ENCODE measurements around the gene PDE4B. TPM values are rescaled to one million over a fixed set of nuclear protein-coding genes. Genes with fewer than 3 reads are reported as not detected.

Gene PDE4B
- total RNA-seq, 2 donors from 2014 or later: 60.3 to 78.5 TPM

DNA sequence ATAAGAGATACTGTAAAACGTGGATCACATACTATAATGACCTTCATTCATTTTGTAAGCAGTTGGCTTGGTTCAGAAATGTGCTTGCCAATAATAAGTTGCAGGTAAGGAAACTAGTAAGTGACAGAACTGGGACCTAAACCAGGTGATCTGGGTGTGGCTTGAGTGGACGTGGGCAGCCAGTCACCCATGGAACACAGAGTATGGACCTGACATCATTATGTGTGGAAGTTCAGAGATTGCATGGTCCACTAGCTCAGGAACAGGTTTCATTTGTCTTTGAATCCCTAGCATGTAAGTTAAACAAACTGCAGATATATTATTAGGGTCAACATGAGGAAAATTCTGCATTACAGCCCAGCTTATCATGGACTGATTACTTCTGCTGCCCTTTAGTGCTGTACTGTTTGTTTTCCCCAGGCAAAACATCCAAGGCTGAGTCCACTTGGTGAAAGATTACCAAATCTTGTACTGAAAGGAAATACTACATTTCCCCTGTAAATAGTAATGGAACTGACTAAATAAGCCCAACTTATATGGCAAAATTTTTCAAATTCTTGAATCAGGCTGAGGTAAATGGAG is 414.0 kb downstream of the PDE4B start:
- Mint-ChIP-seq H3K4me1 (peaks cover 5% of the 10 kb centered on the region), H3K9me3 (peaks cover 18% of the 10 kb centered on the region), H3K27me3 (no peaks in the 10 kb centered on the region), H3K4me3 (no peak overlapping the region), H3K27ac (no peak overlapping the region), H3K36me3 (ENCODE audit: low read depth) (no peaks in the 10 kb centered on the region)
- ATAC-seq (replicated peaks): no peak

DNA sequence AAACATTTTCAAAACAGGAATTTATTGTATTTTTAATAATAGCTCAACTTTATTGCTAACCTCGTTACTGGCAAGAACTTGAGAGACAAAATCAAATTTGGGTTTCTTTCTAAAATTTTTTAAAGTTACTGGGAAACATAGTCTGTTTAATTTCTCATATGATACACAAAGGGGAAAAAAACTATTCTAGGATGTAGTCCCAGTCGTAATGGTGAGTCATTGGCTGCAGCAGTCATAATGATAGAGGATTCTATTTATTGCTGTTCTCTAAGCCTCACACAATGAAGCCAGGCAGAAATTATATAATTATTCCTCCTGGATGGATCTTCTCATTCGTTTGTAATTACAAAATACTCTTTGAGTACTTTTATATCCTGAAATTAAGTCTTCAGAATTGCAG is 414.8 kb downstream of the PDE4B start:
- H3K36me3 Mint-ChIP-seq (ENCODE audit: low read depth): no peaks in the 10 kb centered on the region
- H3K27me3 Mint-ChIP-seq: no peaks in the 10 kb centered on the region
- peaks cover 18% of the 10 kb centered on the region for H3K9me3 Mint-ChIP-seq
- no peak for ATAC-seq (replicated peaks)
- H3K4me3 Mint-ChIP-seq: no peak overlapping the region
- H3K4me1 Mint-ChIP-seq: peaks cover 5% of the 10 kb centered on the region
- H3K27ac Mint-ChIP-seq: no peak overlapping the region

DNA sequence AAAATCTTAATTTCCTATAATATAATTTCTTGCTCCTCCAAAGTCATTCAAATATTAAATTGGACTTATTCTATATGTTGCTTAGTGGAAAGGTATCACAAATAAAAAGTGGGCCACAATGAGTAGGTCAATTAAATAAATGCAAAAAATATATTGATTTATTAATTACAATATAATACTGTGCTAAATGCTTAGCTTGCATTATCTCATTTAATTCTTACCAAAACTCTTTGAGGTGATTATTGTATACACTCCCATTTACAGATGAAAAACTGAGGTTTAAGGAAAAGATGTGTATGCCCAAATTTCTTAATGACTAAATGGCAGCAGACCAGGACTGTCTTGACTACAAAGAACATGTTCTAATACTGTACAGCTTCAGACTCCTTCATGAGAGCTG is 415.9 kb downstream of the PDE4B start:
- ATAC-seq (replicated peaks): no peak
- H3K36me3 Mint-ChIP-seq (ENCODE audit: low read depth): no peaks in the 10 kb centered on the region
- H3K27ac Mint-ChIP-seq: no peak overlapping the region
- no peaks in the 10 kb centered on the region for H3K27me3 Mint-ChIP-seq
- peaks cover 5% of the 10 kb centered on the region for H3K4me1 Mint-ChIP-seq
- peaks cover 14% of the 10 kb centered on the region for H3K9me3 Mint-ChIP-seq
- H3K4me3 Mint-ChIP-seq: no peak overlapping the region

GRCh38 chr1:66210635-66211244 is 418.0 kb downstream of the PDE4B start:
- ATAC-seq (replicated peaks): no peak
- Mint-ChIP-seq H3K4me3 (no peak overlapping the region), H3K9me3 (peaks cover 3% of the 10 kb centered on the region), H3K27ac (no peak overlapping the region), H3K36me3 (ENCODE audit: low read depth) (no peaks in the 10 kb centered on the region), H3K4me1 (peaks cover 12% of the 10 kb centered on the region), H3K27me3 (no peaks in the 10 kb centered on the region)

- Mint-ChIP-seq H3K4me3 (no peak overlapping the region), H3K27me3 (no peaks in the 10 kb centered on the region), H3K4me1 (peaks cover 12% of the 10 kb centered on the region), H3K36me3 (ENCODE audit: low read depth) (no peaks in the 10 kb centered on the region), H3K9me3 (no peaks in the 10 kb centered on the region), H3K27ac (no peak overlapping the region)
- no peak for ATAC-seq (replicated peaks)
Measured at GRCh38 chr1:66211521-66211920, 418.8 kb downstream of the PDE4B start.

DNA sequence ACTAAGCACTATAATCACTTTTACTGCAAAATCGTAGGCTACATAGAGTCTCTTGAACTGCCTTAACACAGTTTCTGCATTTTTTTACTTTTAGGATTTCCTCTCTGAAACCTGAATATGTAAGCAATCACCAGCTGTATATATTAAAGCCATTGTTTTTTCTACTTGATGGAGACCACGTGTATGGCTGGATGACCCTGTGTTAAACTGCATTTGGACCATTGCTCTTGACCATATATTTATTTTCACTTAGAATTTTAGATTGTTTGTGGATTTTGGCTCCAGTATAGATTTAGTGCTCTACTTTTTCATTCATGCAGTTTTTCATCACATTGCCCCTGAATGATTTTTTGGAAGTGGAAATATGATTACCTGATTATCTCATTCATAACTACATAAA is 420.8 kb downstream of the PDE4B start:
- Mint-ChIP-seq H3K9me3 (no peaks in the 10 kb centered on the region), H3K4me3 (no peak overlapping the region), H3K27ac (no peak overlapping the region), H3K36me3 (ENCODE audit: low read depth) (no peaks in the 10 kb centered on the region), H3K4me1 (peaks cover 12% of the 10 kb centered on the region), H3K27me3 (no peaks in the 10 kb centered on the region)
- no peak for ATAC-seq (replicated peaks)

DNA sequence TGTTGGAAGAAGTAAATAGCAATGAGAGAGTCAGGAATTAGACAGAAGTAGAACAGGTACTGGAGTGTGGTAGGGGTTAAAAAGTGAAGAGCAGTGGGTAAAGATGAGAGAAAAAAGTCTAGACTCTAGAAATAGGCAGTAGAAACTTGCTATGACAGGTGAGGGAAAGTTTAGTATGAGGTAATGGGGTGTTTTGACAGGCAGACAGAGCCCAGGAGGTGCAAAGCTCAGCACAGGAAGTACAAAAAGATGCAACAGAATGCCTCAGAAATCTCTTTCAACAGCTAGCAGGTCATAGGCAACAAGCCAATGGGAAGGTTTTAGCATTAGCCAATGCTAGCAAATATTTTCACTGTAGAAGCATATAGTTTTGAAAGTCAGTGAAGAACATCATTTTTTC is 422.2 kb downstream of the PDE4B start:
- H3K4me1 Mint-ChIP-seq: peaks cover 12% of the 10 kb centered on the region
- ATAC-seq (replicated peaks): peak; percentile 87
- H3K27me3 Mint-ChIP-seq: no peaks in the 10 kb centered on the region
- no peaks in the 10 kb centered on the region for H3K9me3 Mint-ChIP-seq
- no peak overlapping the region for H3K4me3 Mint-ChIP-seq
- no peaks in the 10 kb centered on the region for H3K36me3 Mint-ChIP-seq (ENCODE audit: low read depth)
- peak overlapping the region; percentile 18 for H3K27ac Mint-ChIP-seq

- no peak overlapping the region for H3K4me3 Mint-ChIP-seq
- peaks cover 12% of the 10 kb centered on the region for H3K4me1 Mint-ChIP-seq
- no peaks in the 10 kb centered on the region for H3K36me3 Mint-ChIP-seq (ENCODE audit: low read depth)
- no peaks in the 10 kb centered on the region for H3K9me3 Mint-ChIP-seq
- ATAC-seq (replicated peaks): no peak
- H3K27me3 Mint-ChIP-seq: no peaks in the 10 kb centered on the region
- no peak overlapping the region for H3K27ac Mint-ChIP-seq
Measured at GRCh38 chr1:66217021-66217420, 424.3 kb downstream of the PDE4B start.

- Mint-ChIP-seq H3K4me1 (peaks cover 12% of the 10 kb centered on the region), H3K27ac (no peak overlapping the region), H3K4me3 (no peak overlapping the region), H3K27me3 (no peaks in the 10 kb centered on the region), H3K36me3 (ENCODE audit: low read depth) (no peaks in the 10 kb centered on the region), H3K9me3 (no peaks in the 10 kb centered on the region)
- ATAC-seq (replicated peaks): no peak
Measured at GRCh38 chr1:66217561-66217960, 424.9 kb downstream of the PDE4B start.

GRCh38 chr1:66220477-66220876 is 427.8 kb downstream of the PDE4B start:
- Mint-ChIP-seq H3K4me1 (peaks cover 2% of the 10 kb centered on the region), H3K27ac (no peak overlapping the region), H3K9me3 (no peaks in the 10 kb centered on the region), H3K36me3 (ENCODE audit: low read depth) (no peaks in the 10 kb centered on the region), H3K4me3 (no peak overlapping the region), H3K27me3 (peaks cover 6% of the 10 kb centered on the region)
- ATAC-seq (replicated peaks): no peak

DNA sequence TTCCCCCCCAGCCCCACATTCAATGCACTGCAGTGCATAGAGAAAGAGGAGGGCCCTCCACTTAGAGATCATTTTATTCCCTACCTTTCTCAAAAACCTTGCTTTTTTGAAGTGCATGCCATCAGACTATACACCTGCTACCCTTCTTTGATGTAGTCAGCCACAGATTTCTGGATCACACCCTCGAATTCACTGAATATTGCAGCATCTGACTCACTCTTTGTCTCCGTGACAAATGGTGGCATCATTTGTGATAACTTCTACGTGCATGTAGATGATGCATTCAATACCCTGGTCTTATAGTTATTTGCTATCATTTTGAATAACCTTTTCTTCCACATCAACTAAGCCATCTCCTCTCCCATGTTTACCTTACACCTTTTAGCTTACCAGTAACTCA is 431.0 kb downstream of the PDE4B start:
- Mint-ChIP-seq H3K4me1 (no peaks in the 10 kb centered on the region), H3K9me3 (no peaks in the 10 kb centered on the region), H3K4me3 (no peak overlapping the region), H3K27ac (no peak overlapping the region), H3K27me3 (peaks cover 6% of the 10 kb centered on the region), H3K36me3 (ENCODE audit: low read depth) (no peaks in the 10 kb centered on the region)
- ATAC-seq (replicated peaks): peak; percentile 70

DNA sequence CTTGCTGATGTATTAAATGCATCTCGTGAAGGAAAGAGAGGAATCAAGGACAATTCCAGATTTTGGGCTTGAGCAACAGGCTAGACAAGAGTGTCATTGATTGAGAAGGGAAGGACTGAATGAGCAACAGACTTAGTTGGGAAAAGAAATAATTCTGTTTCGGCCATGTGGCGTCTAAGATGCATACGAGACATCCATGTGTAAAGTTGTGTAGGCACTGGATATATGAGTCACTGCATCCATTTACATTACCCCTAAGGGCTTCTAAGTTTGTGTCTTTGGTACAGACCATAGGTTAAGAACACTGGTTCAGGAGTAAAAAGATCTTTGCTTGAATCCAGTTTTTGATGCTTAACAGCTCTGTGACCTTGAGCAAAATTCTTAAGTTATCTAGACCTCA is 434.3 kb downstream of the PDE4B start:
- Mint-ChIP-seq H3K27me3 (peaks cover 6% of the 10 kb centered on the region), H3K4me1 (peaks cover 6% of the 10 kb centered on the region), H3K36me3 (ENCODE audit: low read depth) (no peaks in the 10 kb centered on the region), H3K4me3 (no peak overlapping the region), H3K27ac (no peak overlapping the region), H3K9me3 (no peaks in the 10 kb centered on the region)
- no peak for ATAC-seq (replicated peaks)

DNA sequence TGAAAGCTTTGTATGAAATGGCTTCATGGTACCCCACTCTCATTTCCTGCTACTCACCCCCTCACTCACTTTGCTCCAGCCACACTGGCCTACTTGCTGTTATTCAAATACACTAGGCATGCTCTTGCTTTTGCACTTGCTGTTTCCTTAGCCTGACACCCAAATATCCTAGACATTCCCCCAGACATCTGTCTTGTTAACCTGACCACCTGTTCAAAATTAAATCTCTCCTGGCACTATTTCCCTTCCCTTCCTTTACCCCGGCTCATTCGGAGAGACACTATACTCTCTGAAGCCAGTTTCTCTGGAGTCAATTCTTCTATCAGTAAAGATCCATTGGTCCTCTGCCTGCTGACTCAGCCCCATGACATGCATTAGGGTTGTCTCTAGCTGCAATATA is 435.3 kb downstream of the PDE4B start:
- no peak for ATAC-seq (replicated peaks)
- no peaks in the 10 kb centered on the region for H3K36me3 Mint-ChIP-seq (ENCODE audit: low read depth)
- H3K4me3 Mint-ChIP-seq: no peak overlapping the region

GRCh38 chr1:66231217-66231616 is 438.5 kb downstream of the PDE4B start:
- ATAC-seq (replicated peaks): peak; percentile 99

More for the DNA sequence above, 435.3 kb downstream of the PDE4B start:
- H3K27ac Mint-ChIP-seq: no peak overlapping the region
- H3K4me1 Mint-ChIP-seq: peaks cover 6% of the 10 kb centered on the region
- H3K9me3 Mint-ChIP-seq: no peaks in the 10 kb centered on the region
- peaks cover 6% of the 10 kb centered on the region for H3K27me3 Mint-ChIP-seq

DNA sequence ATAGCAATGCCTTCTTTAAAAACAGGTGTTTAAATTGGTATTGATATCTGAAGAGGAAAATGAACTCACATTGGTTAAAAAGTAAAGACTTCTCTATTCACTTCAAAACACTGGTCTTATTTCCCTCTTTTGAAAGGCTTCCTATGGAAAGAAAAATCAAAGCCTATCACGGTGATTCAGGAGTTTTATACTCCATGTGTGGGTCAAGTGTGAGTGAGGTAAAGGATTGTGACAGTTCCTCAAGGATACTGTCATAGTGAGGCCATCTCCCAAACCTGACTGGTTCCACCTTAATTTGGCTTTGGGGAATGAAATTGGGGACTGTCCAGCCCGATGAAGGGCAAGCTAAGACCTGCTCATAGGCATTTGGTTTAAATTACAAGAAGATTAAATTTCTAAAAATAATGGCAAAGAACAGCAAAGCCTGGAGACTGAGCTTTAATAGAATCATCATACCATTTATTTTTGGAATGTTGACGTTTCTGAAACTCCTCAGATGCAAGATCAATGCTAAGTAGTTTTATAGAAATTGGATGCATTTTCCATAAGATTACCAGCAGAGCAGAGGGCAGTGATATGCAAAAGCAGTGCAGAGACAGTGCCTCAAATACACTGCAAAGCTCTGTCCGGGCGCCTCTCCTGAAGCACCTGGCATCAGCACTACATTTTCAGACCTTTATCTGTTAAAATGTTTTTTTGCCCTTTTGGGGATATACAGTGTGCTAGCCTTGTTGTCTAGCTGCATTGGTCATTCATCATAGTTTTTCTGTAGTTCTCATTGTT is 439.2 kb downstream of the PDE4B start:
- Mint-ChIP-seq H3K4me1 (peaks cover 6% of the 10 kb centered on the region), H3K4me3 (peak overlapping the region; percentile 10), H3K27ac (peak overlapping the region; percentile 39), H3K27me3 (peaks cover 8% of the 10 kb centered on the region), H3K36me3 (ENCODE audit: low read depth) (no peaks in the 10 kb centered on the region), H3K9me3 (no peaks in the 10 kb centered on the region)
- no peak for ATAC-seq (replicated peaks)

More at GRCh38 chr1:66231217-66231616, 438.5 kb downstream of the PDE4B start:
- Mint-ChIP-seq H3K4me3 (peak overlapping the region; percentile 10), H3K36me3 (ENCODE audit: low read depth) (no peaks in the 10 kb centered on the region), H3K27ac (peak overlapping the region; percentile 39), H3K9me3 (no peaks in the 10 kb centered on the region), H3K27me3 (peaks cover 2% of the 10 kb centered on the region), H3K4me1 (peaks cover 6% of the 10 kb centered on the region)

Measured in activated T-helper 17 cell treated with anti-CD3 and anti-CD28 coated beads, Interleukin-2, amount 50 U/mL, for 72 hours (primary cell).